Erythroblast (primary cell): ENCODE measurements around the gene SPATA31A5.
"Not testable (repeated sequence)": the region's sequence is repeated elsewhere in the genome, so short reads cannot be mapped to it uniquely, and the experiment has no call there.

Experiments
- DNase-seq, 2 experiments: peaks; one replicate each; lab custom pipeline; 2025; lab: John Stamatoyannopoulos, UW

Gene SPATA31A5

GRCh38 chr9:60914107-60914506, at the start of gene SPATA31A5:
SPATA31A5 (plus strand) TSS chr9:60914407; CDS start chr9:60914436, 29 bp downstream.
- DNase-seq = not testable (repeated sequence)

DNA sequence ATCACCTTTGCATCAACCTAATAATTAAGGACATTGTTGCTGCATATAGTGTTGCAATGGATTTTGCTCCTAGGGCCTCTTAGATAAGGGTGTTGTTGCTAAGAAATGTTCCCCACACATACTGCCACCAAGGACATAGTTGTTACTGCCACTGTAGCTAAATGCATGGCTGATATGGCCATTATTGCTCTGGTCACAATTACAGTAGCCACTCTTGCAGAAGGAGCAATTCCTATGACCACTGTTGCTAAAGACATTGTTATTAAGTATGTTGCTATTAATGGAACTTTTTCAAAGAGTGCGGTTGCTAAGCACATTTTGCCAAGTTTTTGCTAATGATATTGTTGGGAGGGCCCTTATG, 48.8 kb downstream of the SPATA31A5 start:
- DNase-seq = not testable (repeated sequence)

DNA sequence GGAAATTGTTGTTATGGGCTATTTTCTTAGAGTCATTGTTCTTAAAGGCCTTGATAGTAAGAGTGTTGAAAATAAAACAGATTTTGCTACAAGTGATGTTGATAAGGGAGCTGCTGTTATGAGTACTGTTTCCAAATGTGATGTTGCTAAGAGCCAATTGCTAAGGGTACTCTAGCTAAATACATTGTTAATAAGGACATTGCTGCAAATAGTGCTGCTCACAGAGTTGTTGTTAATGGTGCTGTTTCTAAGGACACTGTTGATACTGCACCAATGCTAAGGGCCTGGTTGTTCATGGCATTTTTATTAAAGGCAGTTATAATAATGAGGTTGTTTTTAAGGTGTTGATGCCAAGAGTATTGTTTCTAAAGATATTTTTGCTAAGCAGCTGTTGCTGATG, 52.2 kb downstream of the SPATA31A5 start:
- not testable (repeated sequence) for DNase-seq
